HepG2 (cell line): ENCODE measurements around the gene LSR. TPM values are rescaled to one million over a fixed set of nuclear protein-coding genes. Genes with fewer than 3 reads are reported as not detected.

Source experiments
- ATAC-seq: fragments of 200-7000 bp; cut with Tn5 transposase; 3 replicates; pipeline ENCODE4 v1.9.1; 2020; ENCODE audit warnings: mild to moderate bottlenecking, moderate library complexity
- BruUV-seq: library from RNA; stranded (reverse); fragments of 400-500 nt; replicated peaks from 2 replicates; lab custom pipeline; 2021; lab: Mats Ljungman, UMichigan
- CTCF ChIA-PET: fragments of 300-600 bp; formaldehyde crosslinking; extraction: SDS; loops from one replicate; lab custom pipeline; 2021; ENCODE audit warnings: low total read pairs, inconsistent platforms, low intra/inter-chr PET ratio; lab: Yijun Ruan, JAX
- POLR2A ChIA-PET: fragments of 350-600 bp; sonication (Branson Sonifier 250); formaldehyde crosslinking; loops from one replicate; lab custom pipeline; 2020; ENCODE audit warnings: antibody characterized with exemption, inconsistent platforms; lab: Yijun Ruan, JAX
- DNase-seq: peaks from one replicate; pipeline ENCODE4 v3.0.0-alpha.2; 2015; ENCODE audit warnings: low spot score
- FAIRE-seq: peaks from 3 replicates; lab custom pipeline; 2011; peaks lifted over from hg19 to GRCh38; lab: Jason Lieb, UNC
- H2AFZ ChIP-seq: one replicate; pipeline ENCODE4 v1.6.1; 2011; ENCODE audit warnings: low read length, inconsistent platforms
- H3K27ac ChIP-seq: fragments of 300-600 bp; 3 replicates; pipeline ENCODE4 v1.8.0; 2011; ENCODE audit warnings: mixed run types, mild to moderate bottlenecking, mixed read lengths, low read length, inconsistent platforms; ENCODE audit not compliant: insufficient read depth; ENCODE audit errors: extremely low read length
- H3K27me3 ChIP-seq, 2 experiments: fragments of 200-600 bp in 1 of 2; 2 replicates in 1 of 2; 3 replicates in 1 of 2; pipeline versions ENCODE4 v1.6.0 to v1.8.0; 2011; ENCODE audit warnings: low read length in 2 of 2, mild to moderate bottlenecking in 2 of 2, moderate library complexity in 2 of 2, inconsistent platforms in 1 of 2; ENCODE audit not compliant: insufficient read depth in 2 of 2, control insufficient read depth in 1 of 2
- H3K36me3 ChIP-seq, 2 experiments: fragments of 200-600 bp in 1 of 2; replicated peaks in 1 of 2; 2 replicates in 1 of 2; 3 replicates in 1 of 2; pipeline versions ENCODE4 v1.5.1 to v1.8.0; 2011; ENCODE audit warnings: low read length in 2 of 2, inconsistent platforms in 1 of 2; ENCODE audit not compliant: insufficient read depth in 2 of 2, control insufficient read depth in 1 of 2
- H3K4me1 ChIP-seq: 2 replicates; pipeline ENCODE4 v1.5.1; 2012; ENCODE audit warnings: low read length, inconsistent platforms; ENCODE audit not compliant: insufficient read depth
- H3K4me2 ChIP-seq: 2 replicates; pipeline ENCODE4 v1.6.0; 2011; ENCODE audit warnings: low read depth, low read length, inconsistent platforms
- H3K4me3 ChIP-seq, 3 experiments: fragments of 200-600 bp in 1 of 3; sonication (generic), shearing (Covaris generic) in 1 of 3; replicated peaks in 1 of 3; 2 replicates each; pipeline ENCODE4 v1.5.1; 2011 to 2016; ENCODE audit warnings: low read length in 3 of 3, inconsistent platforms in 2 of 3, low read depth in 2 of 3, mild to moderate bottlenecking in 2 of 3, control low read depth in 1 of 3, mixed read lengths in 1 of 3; ENCODE audit not compliant: insufficient read depth in 1 of 3
- H3K79me2 ChIP-seq: one replicate; pipeline ENCODE4 v1.6.1; 2011; ENCODE audit warnings: low read length, inconsistent platforms; ENCODE audit not compliant: insufficient read depth
- H3K9ac ChIP-seq: 2 replicates; pipeline ENCODE4 v1.6.0; 2011; ENCODE audit warnings: mild to moderate bottlenecking, low read depth, low read length, inconsistent platforms; ENCODE audit not compliant: insufficient read depth
- H3K9me3 ChIP-seq: 2 replicates; pipeline ENCODE4 v1.5.1; 2012; ENCODE audit warnings: mild to moderate bottlenecking, low read length
- H4K20me1 ChIP-seq: 2 replicates; pipeline ENCODE4 v1.6.0; 2011; ENCODE audit warnings: inconsistent platforms, mild to moderate bottlenecking, low read length, moderate library complexity; ENCODE audit not compliant: insufficient read depth
- BORCS8-MEF2B ChIP-seq: sonication (generic); formaldehyde crosslinking; IDR thresholded peaks from 2 replicates; pipeline ENCODE4 v1.8.0; 2022; ENCODE audit warnings: mild to moderate bottlenecking, missing genetic modification reagents
- CENPT ChIP-seq: sonication (generic); formaldehyde crosslinking; IDR thresholded peaks from 2 replicates; pipeline ENCODE4 v1.8.0; 2022; ENCODE audit warnings: low read depth, mild to moderate bottlenecking, moderate library complexity, missing genetic modification reagents
- FOXO1 ChIP-seq: sonication (generic); formaldehyde crosslinking; IDR thresholded peaks from 2 replicates; pipeline ENCODE4 v1.4.0; 2020; ENCODE audit warnings: missing genetic modification reagents
- HBP1 ChIP-seq: IDR thresholded peaks from 2 replicates; pipeline ENCODE4 v1.6.1; 2016; ENCODE audit warnings: low read depth, control low read depth
- HOXA7 ChIP-seq: sonication (generic); formaldehyde crosslinking; IDR thresholded peaks from 2 replicates; pipeline ENCODE4 v1.8.1; 2022; ENCODE audit warnings: mild to moderate bottlenecking, missing genetic modification reagents, moderate library complexity
- IRF1 ChIP-seq: sonication (generic); formaldehyde crosslinking; IDR thresholded peaks from 2 replicates; pipeline ENCODE4 v1.4.0; 2020; ENCODE audit warnings: low read depth, mild to moderate bottlenecking, missing genetic modification reagents
- REST ChIP-seq, 2 experiments: IDR thresholded peaks; 2 replicates each; pipeline ENCODE4 v1.6.1; 2011 to 2012; ENCODE audit warnings: low read length in 2 of 2, borderline replicate concordance in 1 of 2, low read depth in 1 of 2, mild to moderate bottlenecking in 1 of 2, moderate library complexity in 1 of 2
- SATB2 ChIP-seq: sonication (generic); formaldehyde crosslinking; IDR thresholded peaks from 2 replicates; pipeline ENCODE4 v1.5.0; 2020; ENCODE audit warnings: missing genetic modification reagents
- ZBTB10 ChIP-seq: sonication (generic); formaldehyde crosslinking; IDR thresholded peaks from 2 replicates; pipeline ENCODE4 v1.4.0; 2020; ENCODE audit warnings: missing genetic modification reagents, borderline replicate concordance
- WGBS: methylation state at CpG from one replicate; pipeline ENCODE4 v1.1.6; 2017; ENCODE audit warnings: low lambda C conversion rate; 5-methylcytosine and 5-hydroxymethylcytosine counted together
- in situ Hi-C: cut with HindIII; loops from 2 replicates; pipeline ENCODE4 v1.10.0; 2017; ENCODE audit warnings: low pct_unique_long_range_greater_than_20kb; ENCODE audit not compliant: extremely low pct_ligation_motif_present
- intact Hi-C: fragments of 100-400 bp; cut with micrococcal nuclease; formaldehyde crosslinking; loops from one replicate; pipeline ENCODE4 v1.10.0; 2022; ENCODE audit not compliant: unreplicated experiment
- polyA plus RNA-seq, 8 experiments: library from polyadenylated mRNA; depleted of rRNA in 3 of 8; stranded (reverse) in 7 of 8; unstranded in 1 of 8; fragments of >200 nt; fragmentation: Illumina TruSeq in 4 of 8; extraction: Trizol in 4 of 8; gene quantifications; 2 replicates each; pipeline versions ENCODE4 v1.2.1 to v1.2.3, GENCODE V29; 2011 to 2016; ENCODE audit warnings: low read depth in 4 of 8, missing spikeins in 1 of 8, mixed read lengths in 1 of 8; ENCODE audit not compliant: insufficient read depth in 1 of 8
- total RNA-seq, 5 experiments: library from RNA; depleted of rRNA; stranded (reverse); fragments of >200 nt; fragmentation: Illumina TruSeq; extraction: Trizol; gene quantifications; 2 replicates each; pipeline ENCODE4 v1.2.3, GENCODE V29; 2016; ENCODE audit warnings: low read depth in 1 of 5
- TF ChIP-seq, protein P1 (sequence below): sonication (generic); formaldehyde crosslinking; IDR thresholded peaks from 2 replicates; pipeline ENCODE4 v1.8.1; 2023; ENCODE audit warnings: mild to moderate bottlenecking, inconsistent platforms, moderate library complexity, missing genetic modification reagents, borderline replicate concordance

The LSR gene
- total and polyA plus RNA-seq, 2 of the 13 experiments (the other 11 are each of a cell fraction or from before 2014, with no cell fraction given): 29.2 to 79.2 TPM

- ATAC-seq (no peak), DNase-seq (no peak), FAIRE-seq (no peak)
- BruUV-seq: no TSS peak
- ChIA-PET POLR2A (interaction anchor here (0.8 to 3.2 kb wide), 3 partner anchors 9 to 11 kb away, joined by 3 to 19 read pairs (median 4); no protein-coding TSS in a partner anchor), CTCF (no interaction called here)
- intact Hi-C loops (loop anchor here (5.0 kb wide), 1 partner anchor 192 kb away; no protein-coding TSS in a partner anchor), in situ Hi-C loops (no loop called here)
- Histone ChIP-seq H4K20me1 (no peaks in the 10 kb centered on the region), H3K9ac (no peak overlapping the region), H3K4me2 (no peak overlapping the region), H2AFZ (no peak overlapping the region), H3K36me3 (peaks cover 12 to 46% of the 10 kb centered on the region in 2 experiments; a peak in 4 of 5 replicates), H3K9me3 (no peaks in the 10 kb centered on the region), H3K27ac (peak overlapping the region; percentile 26), H3K4me1 (peaks cover 15% of the 10 kb centered on the region), H3K4me3 (no peak overlapping the region), H3K27me3 (no peaks in the 10 kb centered on the region), H3K79me2 (peaks cover 15% of the 10 kb centered on the region)
- 81% methylated on average over 6 of the region's 6 CpGs for WGBS
- no peak for TF ChIP-seq SATB2 (CRISPR knock-in tag)
- no peak for TF ChIP-seq CENPT (CRISPR knock-in tag)
- TF ChIP-seq IRF1 (CRISPR knock-in tag): no peak
- TF ChIP-seq, protein P1, sequence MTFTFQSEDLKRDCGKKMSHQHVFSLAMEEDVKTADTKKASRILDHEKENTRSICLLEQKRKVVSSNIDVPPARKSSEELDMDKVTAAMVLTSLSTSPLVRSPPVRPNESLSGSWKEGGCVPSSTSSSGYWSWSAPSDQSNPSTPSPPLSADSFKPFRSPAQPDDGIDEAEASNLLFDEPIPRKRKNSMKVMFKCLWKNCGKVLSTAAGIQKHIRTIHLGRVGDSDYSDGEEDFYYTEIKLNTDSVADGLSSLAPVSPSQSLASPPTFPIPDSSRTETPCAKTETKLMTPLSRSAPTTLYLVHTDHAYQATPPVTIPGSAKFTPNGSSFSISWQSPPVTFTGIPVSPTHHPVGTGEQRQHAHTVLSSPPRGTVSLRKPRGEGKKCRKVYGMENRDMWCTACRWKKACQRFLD (CRISPR knock-in tag): no peak
- no peak for TF ChIP-seq HBP1 (CRISPR knock-in tag)
- no peak for TF ChIP-seq FOXO1
- no peak for TF ChIP-seq REST (IDR thresholded peaks at IDR 0.05; ENCODE audit: borderline replicate concordance in 1 of 2, low read depth in 1 of 2, low read length in 2 of 2)
- no peak for TF ChIP-seq BORCS8-MEF2B
- TF ChIP-seq HOXA7 (CRISPR knock-in tag): no peak
- no peak for TF ChIP-seq ZBTB10 (CRISPR knock-in tag)
These were observed 16.5 kb downstream of the LSR start for GRCh38 chr19:35265126-35265899.
